Neural cell (in vitro differentiated cells): Measurements from ENCODE around the gene RARRES1. TPM values are rescaled to one million over a fixed set of nuclear protein-coding genes. Genes with fewer than 3 reads are reported as not detected.

Experiments
- H2AFZ ChIP-seq: fragments of 200-600, 300-800 bp; sonication (generic), shearing (Covaris generic); 2 replicates; pipeline ENCODE4 v1.6.0; 2014; ENCODE audit warnings: low read depth, mild to moderate bottlenecking, antibody characterized with exemption, low read length, moderate library complexity
- H3F3A ChIP-seq: fragments of 200-600 bp; shearing (Covaris generic); 2 replicates; pipeline ENCODE4 v1.6.1; 2016; ENCODE audit warnings: mild to moderate bottlenecking, moderate library complexity, mixed read lengths, antibody characterized with exemption, low read length; ENCODE audit not compliant: insufficient read depth, poor library complexity, severe bottlenecking
- H3K27ac ChIP-seq: fragments of 200-600, 300-800 bp; sonication (generic), shearing (Covaris generic); 2 replicates; pipeline ENCODE4 v1.5.1; 2014; ENCODE audit warnings: mild to moderate bottlenecking, low read length, moderate library complexity
- H3K27me3 ChIP-seq: fragments of 300-800, 200-600 bp; sonication (generic), shearing (Covaris generic); 2 replicates; pipeline ENCODE4 v1.6.0; 2014; ENCODE audit warnings: mild to moderate bottlenecking, low read depth, low read length, moderate library complexity; ENCODE audit not compliant: insufficient read depth
- H3K36me3 ChIP-seq: fragments of 300-800, 200-600 bp; sonication (generic), shearing (Covaris generic); 2 replicates; pipeline ENCODE4 v1.5.1; 2014; ENCODE audit warnings: mild to moderate bottlenecking, antibody characterized with exemption, low read length, moderate library complexity; ENCODE audit not compliant: insufficient read depth
- H3K4me2 ChIP-seq: fragments of 300-800, 200-600 bp; sonication (generic), shearing (Covaris generic); 2 replicates; pipeline ENCODE4 v1.6.0; 2014; ENCODE audit warnings: mild to moderate bottlenecking, low read length
- H3K4me3 ChIP-seq: fragments of 300-800, 200-600 bp; sonication (generic), shearing (Covaris generic); 2 replicates; pipeline ENCODE4 v1.5.1; 2014; ENCODE audit warnings: mild to moderate bottlenecking, low read length, moderate library complexity
- H3K79me2 ChIP-seq: fragments of 200-600 bp; shearing (Covaris generic); replicated peaks from 2 replicates; pipeline ENCODE4 v1.6.0; 2014; ENCODE audit warnings: mild to moderate bottlenecking, low read length, moderate library complexity; ENCODE audit not compliant: insufficient read depth
- H3K9ac ChIP-seq: fragments of 300-800, 200-600 bp; sonication (generic), shearing (Covaris generic); 2 replicates; pipeline ENCODE4 v1.6.1; 2016; ENCODE audit warnings: mild to moderate bottlenecking, low read length, mixed read lengths
- H3K9me2 ChIP-seq: fragments of 200-600 bp; shearing (Covaris generic); 2 replicates; pipeline ENCODE4 v1.6.1; 2016; ENCODE audit warnings: mild to moderate bottlenecking, low read length, mixed read lengths; ENCODE audit not compliant: insufficient read depth
- H3K9me3 ChIP-seq: fragments of 200-600, 300-800 bp; sonication (generic), shearing (Covaris generic); 2 replicates; pipeline ENCODE4 v1.6.1; 2016; ENCODE audit warnings: mild to moderate bottlenecking, mixed run types, low read length, moderate library complexity, mixed read lengths
- H4K20me1 ChIP-seq: fragments of 200-600 bp; shearing (Covaris generic); 2 replicates; pipeline ENCODE4 v1.6.1; 2016; ENCODE audit warnings: mild to moderate bottlenecking, mixed run types; ENCODE audit not compliant: insufficient read depth
- CTCF ChIP-seq: fragments of 450-650 bp; IDR thresholded peaks from 2 replicates; pipeline ENCODE4 v1.5.1; 2014; ENCODE audit warnings: antibody characterized with exemption, mild to moderate bottlenecking, moderate library complexity; ENCODE audit not compliant: poor library complexity, severe bottlenecking
- EP300 ChIP-seq: fragments of 450-650 bp; conservative IDR thresholded peaks from 2 replicates; pipeline ENCODE4 v1.6.1; 2014; ENCODE audit warnings: antibody characterized with exemption, mild to moderate bottlenecking, moderate library complexity; ENCODE audit not compliant: poor library complexity, severe bottlenecking
- EZH2 ChIP-seq: fragments of 200-600, 300-800 bp; shearing (Covaris generic), sonication (generic); IDR thresholded peaks from 2 replicates; pipeline ENCODE4 v1.6.1; 2014; ENCODE audit warnings: antibody characterized with exemption, low read length, borderline replicate concordance, mild to moderate bottlenecking; ENCODE audit not compliant: insufficient read depth, poor library complexity, severe bottlenecking
- MXI1 ChIP-seq: fragments of 450-650 bp; conservative IDR thresholded peaks from 2 replicates; pipeline ENCODE4 v1.6.1; 2014; ENCODE audit warnings: antibody characterized with exemption, mild to moderate bottlenecking; ENCODE audit not compliant: poor library complexity, severe bottlenecking
- POLR2AphosphoS5 ChIP-seq: IDR thresholded peaks from 2 replicates; pipeline ENCODE4 v1.6.1; 2012
- RAD21 ChIP-seq: fragments of 450-650 bp; conservative IDR thresholded peaks from 2 replicates; pipeline ENCODE4 v1.6.1; 2014; ENCODE audit warnings: antibody characterized with exemption, mild to moderate bottlenecking, moderate library complexity
- REST ChIP-seq: IDR thresholded peaks from 2 replicates; pipeline ENCODE4 v1.6.1; 2012; ENCODE audit warnings: borderline replicate concordance
- SMC3 ChIP-seq: fragments of 450-650 bp; conservative IDR thresholded peaks from 2 replicates; pipeline ENCODE4 v1.6.1; 2014; ENCODE audit warnings: antibody characterized with exemption, mild to moderate bottlenecking, moderate library complexity; ENCODE audit not compliant: poor library complexity
- TAF1 ChIP-seq: IDR thresholded peaks from 2 replicates; pipeline ENCODE4 v1.6.1; 2012; ENCODE audit warnings: low read depth
- polyA plus RNA-seq: library from polyadenylated mRNA; depleted of rRNA; stranded (reverse); fragments of >200 nt; gene quantifications from 2 replicates; pipeline ENCODE4 v1.2.3, GENCODE V29; 2014

RARRES1 gene
- polyA plus RNA-seq, 1 donor from 2014 or later, result not detected

GRCh38 chr3:158774965-158775364 is 42.7 kb upstream of the RARRES1 start:
- Histone ChIP-seq H2AFZ (no peak overlapping the region), H3K27me3 (no peaks in the 10 kb centered on the region), H3K9ac (no peak overlapping the region), H3K79me2 (no peaks in the 10 kb centered on the region), H3K27ac (no peak overlapping the region), H3K4me2 (no peak overlapping the region), H3K36me3 (no peaks in the 10 kb centered on the region), H4K20me1 (no peaks in the 10 kb centered on the region), H3F3A (no peaks in the 10 kb centered on the region), H3K4me3 (no peak overlapping the region), H3K9me3 (no peaks in the 10 kb centered on the region), H3K9me2 (no peaks in the 10 kb centered on the region)
- no peak for TF ChIP-seq MXI1
- TF ChIP-seq POLR2AphosphoS5, result no peak
- no peak for TF ChIP-seq CTCF
- no peak for TF ChIP-seq SMC3
- TF ChIP-seq EZH2, result no peak
- no peak for TF ChIP-seq TAF1
- no peak for TF ChIP-seq RAD21
- TF ChIP-seq REST, result no peak
- no peak for TF ChIP-seq EP300

GRCh38 chr3:158773845-158774830 is 41.9 kb upstream of the RARRES1 start:
- H3K9me3 ChIP-seq, result no peaks in the 10 kb centered on the region
- no peak overlapping the region for H3K27ac ChIP-seq
- no peak overlapping the region for H3K4me2 ChIP-seq
- TF ChIP-seq EZH2 (no peak), MXI1 (no peak), EP300 (no peak), CTCF (no peak), TAF1 (no peak), RAD21 (no peak), REST (no peak), POLR2AphosphoS5 (no peak), SMC3 (no peak)
- no peak overlapping the region for H2AFZ ChIP-seq
- H3K4me3 ChIP-seq, result no peak overlapping the region
- no peaks in the 10 kb centered on the region for H3K36me3 ChIP-seq
- no peak overlapping the region for H3K9ac ChIP-seq
- H4K20me1 ChIP-seq, result no peaks in the 10 kb centered on the region
- no peaks in the 10 kb centered on the region for H3K27me3 ChIP-seq
- H3K9me2 ChIP-seq, result no peaks in the 10 kb centered on the region
- H3K79me2 ChIP-seq, result no peaks in the 10 kb centered on the region
- no peaks in the 10 kb centered on the region for H3F3A ChIP-seq
